NCI-H460 (cell line): ENCODE data around the gene LTA. TPM values are rescaled to one million over a fixed set of nuclear protein-coding genes. Genes with fewer than 3 reads are reported as not detected.
A peak's percentile ranks its signal among the peaks of the same experiment; 100 is the strongest.

ENCODE experiments used
- DNase-seq: peaks from one replicate; pipeline ENCODE4 v3.0.0-alpha.2; 2016; ENCODE audit warnings: low read depth; ENCODE audit errors: extremely low read depth
- total RNA-seq: library from RNA; depleted of rRNA; stranded (reverse); fragments of >200 nt; shearing (Covaris generic); gene quantifications from 2 replicates; pipeline ENCODE4 v1.2.3, GENCODE V29; 2014

LTA gene
- total RNA-seq, 1 experiment from 2014 or later: not detected

DNA sequence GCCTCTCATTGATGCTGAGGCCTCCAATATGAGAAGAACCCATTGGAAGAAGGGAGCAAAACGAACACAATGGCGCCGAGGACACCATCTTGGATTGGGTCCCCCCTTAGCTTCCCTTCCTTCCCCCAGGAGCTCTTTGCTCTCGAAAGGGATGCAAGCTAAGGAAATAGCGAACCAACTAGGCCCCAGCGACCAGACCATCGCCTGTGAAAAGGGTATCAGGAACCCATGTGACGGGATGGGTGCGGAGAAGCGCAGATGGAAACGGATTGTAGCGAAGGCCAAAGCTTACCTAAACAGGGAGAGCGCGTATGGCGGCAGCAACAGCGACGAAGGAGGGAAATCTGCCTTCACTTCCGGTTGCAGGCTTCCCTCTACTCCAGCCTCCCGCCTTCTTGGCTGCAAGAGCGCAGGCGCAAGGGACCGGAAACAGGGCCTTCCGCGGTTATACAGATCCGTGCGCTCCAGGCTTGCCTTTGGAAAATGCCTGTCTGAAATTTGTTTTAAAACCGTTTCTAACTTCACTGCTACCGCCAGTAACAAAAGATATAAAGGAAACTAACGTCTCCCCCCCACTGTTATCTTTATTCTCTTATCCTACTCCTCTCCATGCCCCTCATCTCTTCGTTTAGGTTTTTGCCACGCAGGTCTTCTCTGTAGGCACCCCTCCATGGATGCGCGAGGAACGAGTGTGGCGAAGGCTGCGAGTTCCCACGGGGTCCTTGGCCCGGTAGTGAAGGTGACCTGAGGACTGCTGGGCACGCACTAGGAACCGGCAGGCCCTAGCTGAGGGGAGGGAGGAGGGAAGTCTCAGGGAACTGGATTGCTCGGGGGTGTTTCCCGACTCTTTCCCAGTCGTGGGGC is 30.2 kb upstream of the LTA start, which contains the start of gene DDX39B:
Gene DDX39B (minus strand): TSS at position 346 of the 864 bp plus-strand sequence. CDS start 1,471 bp downstream, outside the sequence.
- peak; percentile 92 for DNase-seq

DNA sequence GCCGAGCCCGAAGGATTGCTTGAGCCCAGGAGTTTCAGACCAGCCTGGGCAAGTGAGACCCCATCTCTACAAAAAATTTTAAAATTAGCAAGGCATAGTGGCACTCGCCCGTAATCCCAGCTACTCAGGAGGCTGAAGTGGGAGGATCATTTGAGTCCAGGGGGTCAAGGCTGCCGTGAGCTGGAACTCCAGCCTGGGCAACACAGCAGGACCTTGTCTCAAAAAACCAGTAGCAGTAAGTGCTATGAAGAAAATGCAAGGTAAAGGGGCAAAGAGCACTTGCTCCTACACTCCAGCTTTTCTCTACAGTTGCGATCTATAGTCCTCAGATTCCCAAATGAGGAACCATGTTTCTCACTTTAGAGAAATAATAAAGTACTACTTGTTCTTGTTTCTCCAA is 28.4 kb upstream of the LTA start:
- no peak for DNase-seq

DNA sequence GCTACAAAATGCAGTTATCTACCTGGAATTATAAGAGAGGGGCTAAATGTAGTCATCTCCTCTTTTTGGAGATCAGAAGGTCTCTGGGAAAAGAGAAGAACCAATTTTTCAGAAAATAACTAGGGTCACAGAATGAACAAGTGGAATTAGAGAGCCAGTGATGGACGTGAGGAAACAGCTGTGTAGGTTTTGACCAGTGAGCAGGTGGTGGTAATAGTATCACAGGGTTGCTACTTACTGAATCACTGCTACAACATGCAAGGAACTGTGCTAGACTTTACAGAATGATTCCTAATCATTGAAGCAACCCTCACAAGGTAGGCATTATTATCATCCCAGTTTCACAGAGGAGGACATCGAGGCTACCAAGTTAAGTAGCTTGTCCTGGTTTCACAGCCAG is 27.4 kb upstream of the LTA start:
- no peak for DNase-seq

DNA sequence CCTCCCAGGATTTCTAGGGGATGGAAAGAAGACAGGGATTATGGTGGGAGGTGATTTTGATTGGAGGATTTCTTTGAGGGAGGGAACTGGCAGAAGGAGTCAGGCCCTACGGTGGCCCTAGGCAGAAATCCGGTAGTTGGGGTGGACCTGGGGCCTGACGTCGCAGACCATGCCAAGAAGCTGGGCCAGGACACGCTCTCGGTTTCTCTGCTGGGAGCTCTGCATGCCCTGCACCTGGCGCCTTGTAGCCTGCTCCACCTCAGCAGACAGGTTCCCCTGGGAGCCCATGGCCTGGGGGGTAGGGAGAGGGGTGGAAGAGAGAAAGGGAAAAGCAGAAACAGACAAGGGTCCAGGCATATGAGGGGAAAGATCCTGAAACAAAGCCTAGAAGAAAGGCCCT is 26.8 kb upstream of the LTA start:
- no peak for DNase-seq

DNA sequence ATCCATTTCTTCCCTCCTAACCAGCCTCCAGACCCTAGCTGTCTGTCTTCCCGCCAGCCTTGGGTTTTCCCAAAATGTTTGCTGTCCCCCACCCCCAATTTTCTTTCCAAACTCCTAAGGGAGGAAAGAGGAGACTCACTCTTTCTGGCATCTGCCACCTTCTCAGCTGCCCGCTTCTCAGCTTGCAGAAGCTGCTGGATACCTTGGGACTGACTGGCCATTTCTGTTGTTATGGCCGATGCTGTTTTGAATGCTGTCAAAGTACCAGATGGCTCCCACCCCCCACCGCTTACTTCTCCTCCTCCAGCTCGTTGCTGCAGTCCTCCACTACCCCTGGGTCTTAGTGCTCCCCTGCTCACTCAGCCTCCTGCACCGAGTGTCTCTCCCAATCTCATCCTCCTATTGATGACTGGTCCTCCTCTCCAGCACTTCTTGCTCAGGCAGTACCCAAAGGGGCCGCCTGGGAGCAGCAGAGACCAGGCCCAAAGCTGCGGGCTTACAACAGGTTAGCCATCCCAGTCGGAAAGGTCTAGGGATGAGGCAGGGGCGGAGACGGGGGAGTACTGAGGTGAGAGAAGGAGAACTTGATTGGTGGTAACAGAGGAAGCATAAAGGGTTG is 25.6 kb upstream of the LTA start, which contains the start of gene ATP6V1G2:
Gene ATP6V1G2 (minus strand): TSS at position 270 of the 619 bp plus-strand sequence. CDS start 49 bp downstream, at position 221.
- peak; percentile 81 for DNase-seq

DNA sequence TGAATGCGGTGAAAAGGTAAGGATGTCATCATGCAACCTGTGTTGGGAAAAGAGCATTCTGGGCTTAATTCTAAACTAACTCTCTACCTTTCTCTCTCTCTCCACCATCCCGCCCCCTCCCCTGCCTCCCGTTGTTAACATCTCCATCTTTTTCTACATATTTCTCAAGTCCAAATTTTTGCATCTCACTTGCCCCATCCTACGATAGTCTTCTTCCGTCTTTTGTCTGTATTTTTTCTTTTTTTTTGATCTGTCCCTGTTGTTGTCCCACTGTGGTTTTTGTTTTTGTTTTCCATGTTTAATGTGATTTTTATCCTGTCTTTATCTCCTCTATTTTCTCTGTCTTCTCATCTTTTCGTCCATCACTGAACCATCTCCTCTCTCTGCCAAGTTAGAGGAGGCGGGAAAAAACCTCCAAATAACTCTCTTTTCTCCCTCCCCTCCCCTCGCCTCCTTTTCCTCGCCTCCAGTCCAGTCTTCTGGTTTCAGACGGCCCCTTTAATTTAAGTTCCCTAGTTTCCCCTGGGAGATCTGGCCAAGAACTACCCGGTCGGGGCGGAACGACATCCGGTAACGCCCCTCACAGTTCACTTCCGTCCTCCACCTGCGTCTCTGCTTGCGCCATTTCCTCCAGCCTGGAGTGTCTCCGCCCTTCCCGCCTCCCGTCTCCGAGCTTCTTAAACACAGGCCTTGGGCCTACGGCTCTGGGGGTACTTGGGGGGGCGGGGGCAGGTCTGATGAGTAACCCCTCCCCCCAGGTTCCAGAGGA is 24.9 kb upstream of the LTA start, which contains the start of gene NFKBIL1:
Gene NFKBIL1 (plus strand): TSS at position 651 of the 769 bp plus-strand sequence. CDS start 87 bp downstream, at position 738.
- peak; percentile 90 for DNase-seq

DNA sequence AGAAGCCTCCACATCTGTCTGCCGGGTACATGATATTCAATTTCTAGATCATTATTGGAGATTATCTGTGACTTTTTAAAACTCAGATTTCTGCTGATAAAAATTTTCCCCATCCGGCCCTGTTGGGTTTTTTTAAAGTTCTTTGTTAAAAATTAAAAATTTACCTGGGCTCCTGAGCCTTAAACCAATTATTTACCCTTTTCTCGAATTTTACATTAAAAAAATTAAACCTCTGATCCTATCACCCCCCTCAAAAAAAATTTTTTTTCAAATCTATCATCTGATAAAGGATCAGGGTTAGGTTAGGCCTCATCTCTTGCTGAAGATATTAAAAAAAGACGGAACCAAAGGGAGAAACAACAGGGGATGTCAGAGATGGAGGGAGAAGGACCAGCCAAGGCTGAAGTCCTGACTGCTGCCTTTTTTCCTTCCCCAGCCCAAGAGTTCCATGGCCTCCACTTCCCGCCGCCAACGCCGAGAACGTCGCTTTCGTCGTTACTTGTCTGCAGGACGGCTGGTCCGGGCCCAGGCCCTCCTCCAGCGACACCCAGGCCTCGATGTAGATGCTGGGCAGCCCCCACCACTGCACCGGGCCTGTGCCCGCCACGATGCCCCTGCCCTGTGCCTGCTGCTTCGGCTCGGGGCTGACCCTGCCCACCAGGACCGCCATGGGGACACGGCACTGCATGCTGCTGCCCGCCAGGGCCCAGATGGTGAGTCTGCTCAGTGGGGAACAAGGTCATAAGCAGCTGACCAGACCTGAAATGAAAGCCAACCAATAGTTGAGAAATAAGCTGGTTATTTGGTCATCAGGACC is 24.2 kb upstream of the LTA start:
- no peak for DNase-seq

DNA sequence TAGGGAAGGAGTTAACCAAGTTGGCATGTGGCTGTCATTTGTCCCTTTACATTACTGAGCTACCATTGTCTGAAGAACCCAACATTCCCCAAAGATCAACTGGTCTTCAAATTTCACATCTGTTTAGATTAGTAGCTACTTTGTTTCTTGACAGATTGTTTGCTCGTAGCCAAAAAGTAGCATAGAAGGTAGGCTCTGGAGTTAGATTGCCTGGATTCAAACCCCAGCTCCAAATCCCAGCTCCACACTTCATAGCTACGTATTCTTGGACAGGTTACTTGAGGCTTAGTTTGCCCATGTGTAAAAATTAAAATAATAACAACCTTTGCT is 23.6 kb upstream of the LTA start:
- no peak for DNase-seq

DNA sequence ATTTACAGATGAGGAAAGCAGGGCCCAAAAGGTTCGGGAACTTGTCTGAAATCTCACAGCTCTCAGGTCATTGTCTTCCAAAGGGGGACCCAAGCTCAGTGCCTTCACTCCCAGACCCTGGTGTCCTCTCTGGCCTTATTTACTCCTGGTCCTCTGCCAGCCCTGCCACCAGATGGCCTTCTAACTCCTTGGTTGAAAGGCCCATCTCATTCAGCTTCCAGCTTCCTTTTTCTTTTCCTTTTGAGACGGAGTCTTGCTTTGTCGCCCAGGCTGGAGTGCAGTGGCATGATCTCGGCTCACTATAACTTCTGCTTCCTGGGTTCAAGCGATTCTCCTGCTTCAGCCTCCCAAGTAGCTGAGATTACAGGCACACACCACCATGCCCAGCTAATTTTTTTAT is 20.7 kb upstream of the LTA start:
- peak; percentile 36 for DNase-seq

DNA sequence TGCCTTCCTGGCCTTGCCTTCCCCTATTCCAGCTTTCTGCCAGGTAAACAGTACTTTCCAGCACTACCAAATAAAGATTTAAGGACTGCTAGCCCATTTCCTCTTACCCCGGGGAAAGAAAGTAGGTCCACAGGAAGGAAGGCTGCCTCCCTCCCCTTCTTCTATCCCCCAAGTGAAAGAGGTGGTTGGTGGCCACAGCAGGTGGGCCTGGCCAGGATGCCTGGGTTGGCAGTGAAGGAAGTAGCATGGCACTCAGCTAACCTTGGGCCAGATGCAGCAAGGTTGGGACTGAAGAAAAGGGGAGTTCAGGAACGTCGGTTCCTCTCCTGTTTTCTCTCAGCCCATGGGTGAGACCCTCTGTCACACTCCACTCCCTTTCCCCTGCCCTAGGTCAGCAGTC is 15.8 kb upstream of the LTA start:
- no peak for DNase-seq

DNA sequence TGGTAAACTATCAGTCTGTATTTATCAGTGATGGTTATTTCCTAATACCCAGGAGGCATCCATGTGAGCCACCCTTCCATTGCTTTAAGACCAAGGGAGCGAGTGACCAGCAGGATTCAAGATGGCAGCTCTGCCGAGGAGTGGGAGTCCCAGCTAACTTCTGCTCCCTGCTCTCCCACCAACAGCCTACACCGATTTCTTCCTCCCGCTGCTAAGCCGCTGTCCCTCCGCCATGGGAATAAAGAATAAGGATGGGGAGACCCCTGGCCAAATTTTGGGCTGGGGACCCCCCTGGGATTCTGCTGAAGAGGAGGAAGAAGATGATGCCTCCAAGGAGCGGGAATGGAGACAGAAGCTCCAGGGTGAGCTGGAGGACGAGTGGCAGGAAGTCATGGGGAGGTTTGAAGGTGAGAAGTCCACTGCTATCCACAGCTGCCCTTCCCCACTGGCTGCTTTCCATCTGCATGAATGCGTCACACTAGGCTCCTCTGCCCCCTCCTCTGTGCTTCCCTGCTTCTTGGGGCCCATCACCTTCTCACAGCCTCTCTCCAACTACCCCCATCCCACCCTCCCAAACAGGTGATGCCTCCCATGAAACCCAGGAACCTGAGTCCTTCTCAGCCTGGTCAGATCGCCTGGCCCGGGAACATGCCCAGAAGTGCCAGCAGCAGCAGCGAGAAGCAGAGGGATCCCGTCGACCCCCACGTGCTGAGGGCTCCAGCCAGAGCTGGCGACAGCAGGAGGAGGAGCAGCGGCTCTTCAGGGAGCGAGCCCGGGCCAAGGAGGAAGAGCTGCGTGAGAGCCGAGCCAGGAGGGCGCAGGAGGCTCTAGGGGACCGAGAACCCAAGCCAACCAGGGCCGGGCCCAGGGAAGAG is 14.4 kb upstream of the LTA start:
- DNase-seq: no peak

DNA sequence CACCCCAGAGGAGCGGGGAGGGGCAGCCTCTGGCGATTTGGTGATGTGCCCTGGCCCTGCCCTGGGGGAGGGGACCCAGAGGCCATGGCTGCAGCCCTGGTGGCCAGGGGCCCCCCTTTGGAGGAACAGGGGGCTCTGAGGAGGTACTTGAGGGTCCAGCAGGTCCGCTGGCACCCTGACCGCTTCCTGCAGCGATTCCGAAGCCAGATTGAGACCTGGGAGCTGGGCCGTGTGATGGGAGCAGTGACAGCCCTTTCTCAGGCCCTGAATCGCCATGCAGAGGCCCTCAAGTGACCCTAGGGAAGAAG is 13.8 kb upstream of the LTA start:
- DNase-seq: no peak

DNA sequence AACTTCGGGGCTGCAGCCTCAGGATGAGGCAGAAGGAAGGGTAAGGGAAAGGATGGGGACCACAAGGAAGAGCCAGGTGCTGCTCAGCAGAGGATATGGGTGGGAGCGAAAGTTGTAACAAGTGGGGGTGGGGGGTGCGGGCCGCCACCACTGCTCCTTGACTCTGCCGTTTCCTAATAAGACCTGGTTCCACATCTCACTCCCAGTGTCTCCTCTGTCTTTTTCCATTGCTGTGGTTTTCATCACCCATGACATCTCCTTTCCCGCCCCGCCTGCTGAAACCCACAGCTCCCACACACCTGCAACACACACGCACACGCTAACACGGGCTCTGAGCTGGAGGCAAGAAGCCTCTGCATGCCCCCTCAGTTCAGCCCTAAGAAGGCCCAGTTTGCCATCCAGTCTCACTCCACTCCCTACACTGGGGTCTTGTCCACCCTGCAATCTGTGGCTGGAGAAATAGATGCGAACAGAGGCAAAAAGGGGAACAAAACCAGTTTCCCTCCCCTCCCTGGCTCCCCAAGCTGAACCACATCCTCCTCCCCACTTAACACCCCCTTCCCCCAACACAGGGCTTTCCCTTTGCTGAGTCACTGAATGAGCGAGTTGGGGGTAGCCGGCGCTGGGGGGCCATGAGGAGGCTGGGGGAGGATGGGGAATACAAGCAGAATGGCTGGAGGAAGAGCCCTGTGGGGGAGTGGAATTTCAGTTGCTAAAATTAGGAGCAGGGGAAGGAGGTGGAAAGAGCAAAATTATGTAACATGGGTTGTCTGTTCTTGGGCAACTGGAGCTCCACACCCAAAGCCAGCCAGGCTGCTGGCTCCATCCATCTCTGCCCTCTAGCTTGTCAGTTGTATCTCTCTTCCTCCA is 13.2 kb upstream of the LTA start:
- DNase-seq: no peak

DNA sequence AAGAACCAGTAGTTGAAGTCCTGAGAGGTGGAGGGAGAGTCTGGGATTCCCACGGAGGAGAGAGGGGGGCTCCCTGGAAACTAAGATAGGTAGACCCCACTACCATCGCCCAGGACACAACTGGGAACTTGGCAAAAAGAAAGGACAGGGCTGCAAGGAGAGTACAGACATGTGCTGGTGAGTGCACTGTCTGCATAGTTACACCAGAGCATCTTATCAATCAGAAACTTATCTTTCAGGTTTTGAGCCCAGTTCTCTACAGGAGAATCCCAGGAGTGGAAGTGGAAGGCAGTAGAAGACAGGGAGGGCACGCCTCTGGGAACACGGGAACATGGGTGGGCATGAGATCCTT is 12.5 kb upstream of the LTA start:
- no peak for DNase-seq

DNA sequence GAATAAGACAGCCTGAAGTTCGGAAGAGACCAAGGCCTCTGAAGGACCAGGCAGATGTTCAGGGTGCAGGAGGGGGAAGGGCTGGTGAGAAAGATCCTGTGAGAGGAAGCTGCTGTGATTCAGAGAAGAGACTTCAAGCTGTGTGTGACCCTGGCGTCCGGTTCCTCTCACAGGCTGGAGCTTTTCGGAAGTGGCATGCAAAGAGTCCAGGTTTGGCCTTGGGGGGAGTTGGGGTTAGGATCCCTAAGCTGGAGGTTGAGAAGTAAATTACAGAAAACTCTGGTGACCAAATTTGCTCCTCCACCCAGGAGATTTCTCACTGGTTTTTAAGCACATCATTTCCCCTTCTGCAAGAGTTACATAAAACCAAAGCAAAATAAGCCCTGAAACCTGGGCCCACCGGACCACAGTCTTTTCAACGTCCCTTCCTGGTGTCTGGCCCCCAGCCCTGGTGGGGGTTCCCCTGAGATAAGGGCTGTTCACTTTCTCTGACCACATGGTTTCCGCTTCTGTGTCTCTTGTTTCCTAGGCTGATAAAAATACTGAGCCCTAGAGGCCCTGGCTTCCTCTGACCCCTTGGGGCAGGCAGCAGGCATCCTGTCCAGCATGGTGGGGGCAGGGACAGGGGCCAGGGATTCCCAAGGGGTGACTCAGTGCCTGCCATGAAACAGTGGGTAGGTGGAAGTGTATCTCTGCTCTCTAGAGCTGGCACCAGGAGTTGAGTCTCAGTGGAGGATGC is 12.0 kb upstream of the LTA start:
- no peak for DNase-seq

DNA sequence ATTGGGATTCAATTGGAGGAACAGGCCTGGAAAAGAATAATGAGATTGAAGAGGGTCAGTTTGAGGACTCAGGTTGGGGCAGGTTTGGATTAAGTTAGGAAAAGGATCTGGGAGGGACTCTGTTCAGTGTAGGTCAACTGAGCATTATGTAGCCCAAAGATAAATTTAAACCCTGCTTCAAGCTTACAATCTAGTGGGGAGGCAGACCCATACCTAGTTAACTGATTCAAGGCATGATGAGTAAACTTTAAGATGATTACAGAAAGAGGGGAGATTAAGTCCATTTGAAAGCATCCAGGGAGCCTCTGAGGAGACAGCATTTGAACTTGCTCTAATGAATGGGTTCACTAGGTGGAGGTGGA is 11.4 kb upstream of the LTA start:
- no peak for DNase-seq

DNA sequence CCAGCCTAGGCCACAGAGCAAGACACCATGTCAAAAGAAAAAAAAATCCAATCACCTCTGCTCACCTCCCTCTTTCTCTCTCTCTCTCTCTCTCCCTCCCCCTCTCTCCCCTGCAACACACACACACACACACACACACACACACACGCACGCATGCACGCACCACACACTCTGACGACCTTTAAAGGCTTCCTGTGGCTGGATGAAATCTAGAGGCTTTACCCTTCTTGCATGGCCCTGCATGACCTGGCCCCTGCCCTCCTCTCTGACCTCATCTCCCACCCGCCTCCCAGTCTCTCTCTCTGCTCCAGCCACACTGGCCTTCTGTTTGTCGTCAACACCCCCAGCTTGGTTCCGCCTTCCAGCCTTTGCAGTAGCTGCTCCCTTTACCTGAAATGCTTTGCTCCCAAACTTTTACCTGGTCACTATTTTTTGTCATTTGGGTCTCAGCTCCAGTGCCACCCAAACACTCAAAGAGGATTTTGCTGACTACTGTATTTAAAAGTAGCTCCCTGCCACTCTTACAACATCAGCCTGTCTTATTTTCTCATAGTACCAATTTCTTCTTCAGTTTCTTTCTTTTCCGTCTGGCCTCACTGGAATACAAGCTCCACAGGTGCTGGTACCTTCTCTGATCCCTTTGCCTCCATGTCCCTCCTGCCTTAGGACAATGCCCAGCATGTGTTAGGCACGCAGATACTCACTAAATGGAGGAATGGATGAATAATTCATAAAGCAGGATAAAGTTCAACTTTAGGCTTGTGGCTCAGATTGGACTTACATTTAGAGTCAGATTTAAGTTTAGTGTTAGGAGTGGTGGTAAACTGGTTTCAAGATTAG is 4.3 kb upstream of the LTA start:
- no peak for DNase-seq
